Spleen (tissue), 7 donors: ENCODE data around the gene BPIFA3.

ENCODE experiments used
- POLR2A ChIP-seq, 3 donors: fragments of 450-650 bp; IDR thresholded peaks; one replicate each; pipeline ENCODE4 v1.5.1; 2017; ENCODE audit warnings: antibody characterized with exemption in 3 of 3, mild to moderate bottlenecking in 1 of 3
- POLR2AphosphoS5 ChIP-seq, 3 donors: sonication (generic); formaldehyde crosslinking; IDR thresholded peaks; one replicate each; pipeline ENCODE4 v1.5.1; 2017; ENCODE audit warnings: antibody characterized with exemption in 3 of 3
- TF ChIP-seq, protein P1 (sequence below), 11 experiments: fragments of 200-600 bp in 7 of 11; fragments of 450-650 bp in 4 of 11; sonication (generic) in 4 of 11; IDR thresholded peaks in 8 of 11; conservative IDR thresholded peaks in 3 of 11; 1 replicate in 7 of 11; 2 replicates in 4 of 11; pipeline versions ENCODE4 v1.4.0 to v1.8.0; 2016 to 2021; ENCODE audit warnings: antibody characterized with exemption in 11 of 11, inconsistent platforms in 4 of 11, mild to moderate bottlenecking in 1 of 11
- donor health status: DM: no; HTN: no; CAD: no; lungs with moderate emphysema.
- donor health status: DM: no; HTN: no; CAD: no.
- donor health status: DM: no; HTN: no; CAD: no.

DNA sequence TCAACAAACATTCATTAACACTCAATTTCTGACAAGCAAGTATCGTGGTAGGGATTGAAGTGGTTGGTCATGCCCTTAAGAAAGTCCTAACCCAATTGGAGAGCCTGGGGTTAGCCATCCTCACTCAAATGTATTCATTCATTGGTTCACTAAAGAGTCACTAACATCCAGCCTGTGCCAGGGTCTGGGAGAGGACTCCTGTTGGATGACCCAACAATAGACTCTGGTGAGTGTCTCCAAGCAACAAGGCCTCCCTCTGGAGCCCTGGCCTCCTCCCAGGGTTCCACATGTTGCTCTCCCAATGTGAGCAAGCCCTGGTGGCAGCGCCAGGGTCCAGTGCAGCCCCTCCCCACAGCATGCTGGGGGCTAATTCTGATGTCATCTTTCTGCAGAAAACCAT is at the start of gene BPIFA3:
- no peak for TF ChIP-seq POLR2A (IDR thresholded peaks at IDR 0.05)
- TF ChIP-seq, protein P1, sequence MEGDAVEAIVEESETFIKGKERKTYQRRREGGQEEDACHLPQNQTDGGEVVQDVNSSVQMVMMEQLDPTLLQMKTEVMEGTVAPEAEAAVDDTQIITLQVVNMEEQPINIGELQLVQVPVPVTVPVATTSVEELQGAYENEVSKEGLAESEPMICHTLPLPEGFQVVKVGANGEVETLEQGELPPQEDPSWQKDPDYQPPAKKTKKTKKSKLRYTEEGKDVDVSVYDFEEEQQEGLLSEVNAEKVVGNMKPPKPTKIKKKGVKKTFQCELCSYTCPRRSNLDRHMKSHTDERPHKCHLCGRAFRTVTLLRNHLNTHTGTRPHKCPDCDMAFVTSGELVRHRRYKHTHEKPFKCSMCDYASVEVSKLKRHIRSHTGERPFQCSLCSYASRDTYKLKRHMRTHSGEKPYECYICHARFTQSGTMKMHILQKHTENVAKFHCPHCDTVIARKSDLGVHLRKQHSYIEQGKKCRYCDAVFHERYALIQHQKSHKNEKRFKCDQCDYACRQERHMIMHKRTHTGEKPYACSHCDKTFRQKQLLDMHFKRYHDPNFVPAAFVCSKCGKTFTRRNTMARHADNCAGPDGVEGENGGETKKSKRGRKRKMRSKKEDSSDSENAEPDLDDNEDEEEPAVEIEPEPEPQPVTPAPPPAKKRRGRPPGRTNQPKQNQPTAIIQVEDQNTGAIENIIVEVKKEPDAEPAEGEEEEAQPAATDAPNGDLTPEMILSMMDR (IDR thresholded peaks at IDR 0.05 in 8 of 11, conservative IDR thresholded peaks at IDR 0.05 in 3 of 11) = no peak
- no peak for TF ChIP-seq POLR2AphosphoS5 (IDR thresholded peaks at IDR 0.05)
